Measurements from ENCODE around the gene FAM81A.
"Not testable (repeated sequence)": the region's sequence is repeated elsewhere in the genome, so short reads cannot be mapped to it uniquely, and the experiment has no call there.

The FAM81A gene

DNA sequence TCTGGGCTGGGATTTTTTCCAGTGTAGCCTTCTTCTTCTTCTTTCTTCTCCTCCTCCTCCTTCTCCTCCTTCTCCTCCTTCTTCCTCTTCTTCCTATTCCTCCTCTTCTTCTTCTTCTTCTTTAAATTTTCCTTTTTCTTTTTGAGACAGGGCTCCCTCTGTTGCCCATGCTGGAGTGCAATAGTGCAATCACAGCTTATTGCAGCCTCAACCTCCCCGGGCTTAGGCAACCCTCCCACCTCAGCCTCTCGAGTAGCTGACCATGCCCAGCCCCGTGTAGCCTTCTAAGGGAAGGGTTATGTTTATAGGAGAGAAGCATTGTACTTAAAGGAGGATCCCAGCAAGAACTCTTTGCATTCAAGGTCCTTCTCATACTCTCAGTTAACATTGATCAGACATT, 41.3 kb upstream of the FAM81A start:
- H2BK120ac ChIP-seq (ENCODE audit: low read depth, low read length) = no peak overlapping the region
- H2BK15ac ChIP-seq (replicated peaks; ENCODE audit: low read depth) = no peak overlapping the region
- H3K79me1 ChIP-seq (ENCODE audit: low read length) = no peaks in the 10 kb centered on the region
- no peak overlapping the region for H3K9ac ChIP-seq (ENCODE audit: low read length)
- H3K56ac ChIP-seq (ENCODE audit: low read length) = no peak overlapping the region
- no peaks in the 10 kb centered on the region for H3K4me1 ChIP-seq (ENCODE audit: control insufficient read depth, low read depth, low read length)
- no peak overlapping the region for H3K23ac ChIP-seq (ENCODE audit: low read length)
- no peak overlapping the region for H4K8ac ChIP-seq (ENCODE audit: low read depth, low read length)
- no peak overlapping the region for H3K4me2 ChIP-seq (ENCODE audit: low read length)
- H4K5ac ChIP-seq (ENCODE audit: low read length) = no peak overlapping the region
- H3K36me3 ChIP-seq (ENCODE audit: control insufficient read depth, insufficient read depth, low read length) = no peaks in the 10 kb centered on the region
- no peak overlapping the region for H3K4ac ChIP-seq (ENCODE audit: low read depth, low read length)
- H3K18ac ChIP-seq (ENCODE audit: low read length) = no peak overlapping the region
- no peaks in the 10 kb centered on the region for H3K27me3 ChIP-seq (ENCODE audit: insufficient read depth, low read length, poor library complexity)
- H2AK5ac ChIP-seq (ENCODE audit: low read length) = no peak overlapping the region
- no CpG with 5 or more reads among the region's 3 CpGs for WGBS (ENCODE audit: extremely low coverage, insufficient coverage, low lambda C conversion rate)
- DNase-seq = no peak
- no peak overlapping the region for H3K27ac ChIP-seq (ENCODE audit: low read depth, low read length)
- H3K79me2 ChIP-seq (ENCODE audit: control insufficient read depth, insufficient read depth, low read length) = no peaks in the 10 kb centered on the region
- no peak overlapping the region for H3K4me3 ChIP-seq (ENCODE audit: low read length)
- H2BK5ac ChIP-seq (ENCODE audit: low read length) = no peak overlapping the region

DNA sequence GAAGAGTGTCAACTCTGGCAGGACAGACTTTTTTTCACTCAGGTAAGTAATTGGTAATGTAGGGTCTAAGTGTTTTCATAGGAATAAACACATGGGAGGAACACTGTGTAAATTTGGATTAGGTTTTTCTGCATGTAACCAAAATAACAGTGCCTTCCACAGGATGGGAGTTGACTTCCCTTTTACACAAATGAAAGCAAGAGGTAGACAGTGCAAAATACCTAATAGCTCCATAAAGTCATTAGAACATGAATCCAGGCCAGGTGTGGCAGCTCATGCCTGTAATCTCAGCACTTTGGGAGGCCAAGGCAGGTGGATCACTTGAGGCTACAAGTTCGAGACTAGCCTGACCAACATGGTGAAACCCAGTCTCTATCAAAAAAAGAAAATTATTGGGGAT, 39.8 kb upstream of the FAM81A start:
- H4K5ac ChIP-seq (ENCODE audit: low read length) = no peak overlapping the region
- H3K79me1 ChIP-seq (ENCODE audit: low read length) = no peaks in the 10 kb centered on the region
- H3K23ac ChIP-seq (ENCODE audit: low read length) = no peak overlapping the region
- H3K4ac ChIP-seq (ENCODE audit: low read depth, low read length) = no peak overlapping the region
- no peak overlapping the region for H4K8ac ChIP-seq (ENCODE audit: low read depth, low read length)
- H2BK120ac ChIP-seq (ENCODE audit: low read depth, low read length) = no peak overlapping the region
- DNase-seq = no peak
- no peaks in the 10 kb centered on the region for H3K27me3 ChIP-seq (ENCODE audit: insufficient read depth, low read length, poor library complexity)
- no peak overlapping the region for H3K27ac ChIP-seq (ENCODE audit: low read depth, low read length)
- no peak overlapping the region for H3K56ac ChIP-seq (ENCODE audit: low read length)
- no CpG with 5 or more reads among the region's 1 CpG for WGBS (ENCODE audit: extremely low coverage, insufficient coverage, low lambda C conversion rate)
- H2BK15ac ChIP-seq (replicated peaks; ENCODE audit: low read depth) = no peak overlapping the region
- no peak overlapping the region for H3K4me2 ChIP-seq (ENCODE audit: low read length)
- no peaks in the 10 kb centered on the region for H3K79me2 ChIP-seq (ENCODE audit: control insufficient read depth, insufficient read depth, low read length)
- no peak overlapping the region for H3K4me3 ChIP-seq (ENCODE audit: low read length)
- no peak overlapping the region for H3K18ac ChIP-seq (ENCODE audit: low read length)
- no peak overlapping the region for H2BK5ac ChIP-seq (ENCODE audit: low read length)
- no peak overlapping the region for H2AK5ac ChIP-seq (ENCODE audit: low read length)
- H3K9ac ChIP-seq (ENCODE audit: low read length) = no peak overlapping the region
- no peaks in the 10 kb centered on the region for H3K4me1 ChIP-seq (ENCODE audit: control insufficient read depth, low read depth, low read length)
- H3K36me3 ChIP-seq (ENCODE audit: control insufficient read depth, insufficient read depth, low read length) = no peaks in the 10 kb centered on the region

DNA sequence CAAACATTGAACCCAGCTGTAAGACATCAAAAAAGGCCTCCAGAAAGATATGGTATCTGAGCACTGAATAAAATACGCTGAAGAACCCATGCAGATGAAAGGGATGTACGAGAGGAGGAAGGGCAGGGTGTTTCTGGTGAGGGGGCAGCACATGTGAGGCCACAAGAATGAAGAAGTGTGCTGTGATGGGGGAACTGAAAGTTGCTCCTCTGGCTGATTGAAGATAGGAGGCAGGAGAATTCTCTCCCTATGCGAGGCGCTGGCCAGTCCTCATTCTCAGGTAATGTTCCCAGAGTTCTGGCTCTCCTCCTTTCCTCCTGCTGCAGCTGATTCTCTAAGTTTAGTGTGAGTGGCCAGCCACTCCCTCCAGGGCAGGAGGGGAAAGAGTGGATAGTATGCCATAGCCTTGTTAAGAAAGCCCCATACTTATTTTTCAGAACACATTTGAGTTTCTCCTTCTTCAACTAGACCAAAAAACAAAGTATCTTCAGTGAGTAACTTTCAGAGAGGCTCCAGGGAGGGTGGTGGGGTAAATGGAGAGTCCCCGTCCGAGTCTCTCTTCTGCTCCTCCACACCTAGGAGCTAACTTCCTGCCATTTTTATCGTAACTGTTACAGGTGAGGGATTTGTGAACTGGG, 38.4 kb upstream of the FAM81A start:
- Histone ChIP-seq H3K79me1 (ENCODE audit: low read length) (no peaks in the 10 kb centered on the region), H4K5ac (ENCODE audit: low read length) (no peak overlapping the region), H3K23ac (ENCODE audit: low read length) (no peak overlapping the region), H3K79me2 (ENCODE audit: control insufficient read depth, insufficient read depth, low read length) (no peaks in the 10 kb centered on the region), H3K56ac (ENCODE audit: low read length) (no peak overlapping the region), H3K4me1 (ENCODE audit: control insufficient read depth, low read depth, low read length) (no peaks in the 10 kb centered on the region), H2BK15ac (replicated peaks; ENCODE audit: low read depth) (no peak overlapping the region), H3K4me2 (ENCODE audit: low read length) (no peak overlapping the region), H4K8ac (ENCODE audit: low read depth, low read length) (no peak overlapping the region), H3K4ac (ENCODE audit: low read depth, low read length) (no peak overlapping the region), H3K27me3 (ENCODE audit: insufficient read depth, low read length, poor library complexity) (no peaks in the 10 kb centered on the region), H3K18ac (ENCODE audit: low read length) (no peak overlapping the region), H3K4me3 (ENCODE audit: low read length) (no peak overlapping the region), H3K36me3 (ENCODE audit: control insufficient read depth, insufficient read depth, low read length) (no peaks in the 10 kb centered on the region), H3K9ac (ENCODE audit: low read length) (no peak overlapping the region), H2BK120ac (ENCODE audit: low read depth, low read length) (no peak overlapping the region), H2AK5ac (ENCODE audit: low read length) (no peak overlapping the region), H2BK5ac (ENCODE audit: low read length) (no peak overlapping the region), H3K27ac (ENCODE audit: low read depth, low read length) (no peak overlapping the region)
- DNase-seq = no peak
- no CpG with 5 or more reads among the region's 7 CpGs for WGBS (ENCODE audit: extremely low coverage, insufficient coverage, low lambda C conversion rate)

DNA sequence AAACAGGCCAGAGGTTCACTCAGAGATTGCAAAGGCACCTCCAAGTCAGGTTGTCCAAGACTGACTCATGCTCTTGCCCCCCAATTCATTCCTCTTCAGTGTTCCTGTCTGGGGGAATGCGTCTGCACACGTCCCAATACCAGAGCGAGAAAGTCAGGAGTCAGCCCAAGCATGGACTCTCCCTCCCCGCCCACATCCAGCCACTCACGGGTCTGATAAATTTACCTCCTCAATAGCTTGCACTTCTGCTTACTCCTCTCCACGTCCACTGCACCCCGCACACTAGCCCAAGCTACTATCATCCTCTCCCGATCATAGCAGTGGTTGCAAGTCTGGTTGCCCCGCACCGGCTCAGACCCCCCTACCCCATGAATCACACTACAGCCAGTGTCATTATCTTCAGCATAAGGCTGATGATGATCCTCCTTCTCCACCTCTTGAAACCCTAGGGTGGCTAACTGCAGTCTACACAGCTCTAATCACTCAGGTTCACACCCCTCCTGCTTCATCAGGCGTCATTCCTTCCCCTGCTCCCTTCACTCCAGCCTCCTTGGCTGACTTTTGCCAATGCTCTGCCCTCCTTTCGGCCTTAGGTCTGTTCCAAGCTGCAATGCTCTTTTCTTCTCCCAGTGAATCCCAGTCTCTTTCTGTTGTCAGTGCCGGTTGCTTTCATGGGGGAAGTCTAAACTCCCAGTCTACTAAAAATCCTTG, 37.7 kb upstream of the FAM81A start:
- Histone ChIP-seq H3K4me1 (ENCODE audit: control insufficient read depth, low read depth, low read length) (no peaks in the 10 kb centered on the region), H3K4me2 (ENCODE audit: low read length) (no peak overlapping the region), H2BK120ac (ENCODE audit: low read depth, low read length) (no peak overlapping the region), H3K18ac (ENCODE audit: low read length) (no peak overlapping the region), H2BK5ac (ENCODE audit: low read length) (no peak overlapping the region), H3K4ac (ENCODE audit: low read depth, low read length) (no peak overlapping the region), H3K27me3 (ENCODE audit: insufficient read depth, low read length, poor library complexity) (no peaks in the 10 kb centered on the region), H3K79me1 (ENCODE audit: low read length) (no peaks in the 10 kb centered on the region), H3K23ac (ENCODE audit: low read length) (no peak overlapping the region), H3K79me2 (ENCODE audit: control insufficient read depth, insufficient read depth, low read length) (no peaks in the 10 kb centered on the region), H2BK15ac (replicated peaks; ENCODE audit: low read depth) (no peak overlapping the region), H3K36me3 (ENCODE audit: control insufficient read depth, insufficient read depth, low read length) (no peaks in the 10 kb centered on the region), H2AK5ac (ENCODE audit: low read length) (no peak overlapping the region), H4K5ac (ENCODE audit: low read length) (no peak overlapping the region), H3K9ac (ENCODE audit: low read length) (no peak overlapping the region), H3K56ac (ENCODE audit: low read length) (no peak overlapping the region), H3K27ac (ENCODE audit: low read depth, low read length) (no peak overlapping the region), H4K8ac (ENCODE audit: low read depth, low read length) (no peak overlapping the region), H3K4me3 (ENCODE audit: low read length) (no peak overlapping the region)
- WGBS (ENCODE audit: extremely low coverage, insufficient coverage, low lambda C conversion rate) = no CpG with 5 or more reads among the region's 13 CpGs
- peak; percentile 15 for DNase-seq

DNA sequence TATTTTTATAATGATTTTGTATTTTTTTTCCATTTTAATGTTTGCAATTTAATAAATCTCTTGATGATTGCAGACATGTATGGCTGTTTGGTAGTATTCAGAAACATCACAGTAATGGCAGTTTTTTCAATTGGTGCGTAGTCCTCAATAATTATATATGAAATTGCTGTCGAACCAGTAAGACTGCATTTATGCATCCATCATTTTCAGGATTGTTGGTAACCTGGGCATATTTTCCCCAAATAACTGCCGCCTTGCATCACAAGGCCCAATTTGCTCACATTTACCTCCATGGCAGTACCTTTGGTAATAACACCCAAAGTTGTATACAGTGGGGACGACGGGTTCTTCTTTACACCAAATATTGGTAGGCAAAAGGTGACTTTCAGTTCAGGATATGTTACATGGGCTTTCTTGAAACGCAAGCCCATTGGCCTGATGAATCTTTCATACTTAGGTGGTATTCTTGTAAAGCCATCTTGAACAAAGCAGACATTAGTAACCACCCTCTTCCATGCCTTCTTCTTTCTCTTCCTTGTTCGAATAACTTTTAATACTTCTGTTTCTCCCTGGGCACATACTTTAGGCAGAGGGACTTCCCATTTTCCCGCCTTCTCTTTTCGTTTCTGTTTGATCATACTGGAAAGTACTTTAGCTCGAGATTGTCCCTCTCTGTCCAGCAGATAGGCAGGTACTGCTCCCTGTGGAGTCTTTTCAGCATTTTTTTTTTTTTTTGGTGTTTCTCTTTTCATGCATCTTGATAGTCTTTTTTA, 36.7 kb upstream of the FAM81A start:
- not testable (repeated sequence) for H2BK5ac ChIP-seq (ENCODE audit: low read length); H3K4ac ChIP-seq (ENCODE audit: low read depth, low read length); H3K79me2 ChIP-seq (ENCODE audit: control insufficient read depth, insufficient read depth, low read length); H3K4me3 ChIP-seq (ENCODE audit: low read length); H3K23ac ChIP-seq (ENCODE audit: low read length); H2BK120ac ChIP-seq (ENCODE audit: low read depth, low read length); H3K4me2 ChIP-seq (ENCODE audit: low read length); H3K4me1 ChIP-seq (ENCODE audit: control insufficient read depth, low read depth, low read length); H3K18ac ChIP-seq (ENCODE audit: low read length); DNase-seq; H3K36me3 ChIP-seq (ENCODE audit: control insufficient read depth, insufficient read depth, low read length); H3K27ac ChIP-seq (ENCODE audit: low read depth, low read length); H3K9ac ChIP-seq (ENCODE audit: low read length); H4K8ac ChIP-seq (ENCODE audit: low read depth, low read length); H2BK15ac ChIP-seq (replicated peaks; ENCODE audit: low read depth); H3K56ac ChIP-seq (ENCODE audit: low read length); H3K79me1 ChIP-seq (ENCODE audit: low read length); H2AK5ac ChIP-seq (ENCODE audit: low read length); H3K27me3 ChIP-seq (ENCODE audit: insufficient read depth, low read length, poor library complexity); H4K5ac ChIP-seq (ENCODE audit: low read length)
- no CpG with 5 or more reads among the region's 10 CpGs for WGBS (ENCODE audit: extremely low coverage, insufficient coverage, low lambda C conversion rate)
